Measurements from ENCODE around the gene LMCD1.

Gene LMCD1

GRCh38 chr3:8619548-8619947 is 117.9 kb downstream of the LMCD1 start:
- DNase-seq (ENCODE audit: low read depth in 2 of 2): no peak

- DNase-seq (ENCODE audit: low read depth in 2 of 2): no peak
Observed at GRCh38 chr3:8621141-8621540, 119.5 kb downstream of the LMCD1 start.

GRCh38 chr3:8621872-8622271 is 120.2 kb downstream of the LMCD1 start:
- no peak for DNase-seq (ENCODE audit: low read depth in 2 of 2)

- DNase-seq (ENCODE audit: low read depth in 2 of 2): no peak
Observed at GRCh38 chr3:8622873-8623691, 121.5 kb downstream of the LMCD1 start.

- DNase-seq (ENCODE audit: low read depth in 2 of 2): no peak
Observed at GRCh38 chr3:8623741-8624140, 122.1 kb downstream of the LMCD1 start.
